Measurements from ENCODE around the gene OGFRL1.
A peak's percentile ranks its signal among the peaks of the same experiment; 100 is the strongest.

Gene OGFRL1

GRCh38 chr6:71287926-71288227, 734 bp upstream of the OGFRL1 start:
- H3K27ac ChIP-seq = peak overlapping the region; percentile 98
- TF ChIP-seq CTCF (conservative IDR thresholded peaks at IDR 0.05) (no peak), ZFX (IDR thresholded peaks at IDR 0.05) (no peak)

DNA sequence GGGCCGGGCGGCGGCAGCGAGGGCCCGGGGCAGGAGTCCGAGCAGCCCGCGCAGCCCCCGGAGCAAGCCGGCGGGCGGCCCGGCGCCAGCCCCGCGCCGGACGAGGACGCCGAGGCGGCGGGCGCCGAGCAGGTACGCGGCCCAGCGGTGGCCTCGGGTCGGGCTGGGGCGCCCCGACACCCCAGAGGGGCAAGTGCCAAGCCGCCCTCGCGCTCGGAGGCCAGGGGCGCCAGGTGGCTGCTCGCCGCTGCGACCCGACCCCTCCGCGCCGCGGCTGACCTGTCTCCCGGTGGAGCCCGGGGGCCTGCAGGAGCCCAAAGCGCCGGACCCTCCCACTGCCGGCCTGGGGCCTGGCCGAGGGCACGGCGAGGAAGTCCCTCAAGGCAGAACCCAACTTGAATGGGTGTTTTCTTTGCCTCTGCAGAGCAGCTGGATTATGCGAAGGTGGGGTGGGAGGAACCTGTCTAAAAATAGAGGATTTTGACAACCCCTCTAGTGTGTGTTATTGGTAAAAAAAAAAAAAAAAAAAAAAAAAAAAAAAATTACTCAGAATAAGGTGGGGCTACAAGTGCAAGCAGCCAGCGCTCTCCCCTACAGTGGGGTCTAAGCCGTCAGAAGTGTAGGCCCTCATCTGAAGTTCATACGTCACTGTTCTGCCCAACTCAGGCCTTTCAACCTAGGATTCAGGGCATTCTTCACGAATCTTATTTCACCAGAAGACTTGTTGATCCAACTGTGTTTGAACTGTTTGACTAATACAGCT, 609 bp downstream of the OGFRL1 start:
- H3K27ac ChIP-seq = peak overlapping the region; percentile 98
- peak; percentile 78 for TF ChIP-seq ZFX (IDR thresholded peaks at IDR 0.05)
- no peak for TF ChIP-seq CTCF (conservative IDR thresholded peaks at IDR 0.05)

DNA sequence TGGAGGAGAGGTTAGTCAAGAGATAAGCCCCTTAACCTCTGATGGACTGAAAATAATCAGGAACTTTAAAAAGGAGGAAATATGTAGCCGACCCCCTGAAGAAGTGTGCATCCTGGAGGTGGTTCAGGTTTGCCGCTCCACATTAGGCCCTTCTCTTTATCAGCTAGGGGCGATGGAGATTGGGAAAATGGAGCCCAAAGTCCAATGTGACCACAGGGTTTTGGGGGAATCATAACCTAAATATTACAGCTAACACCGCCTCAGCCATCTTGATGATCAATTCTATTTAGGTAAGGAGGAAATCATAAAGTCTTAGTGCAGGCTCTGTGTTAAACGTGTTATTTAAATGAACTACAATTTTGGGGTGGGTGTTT, 1.2 kb downstream of the OGFRL1 start:
- TF ChIP-seq ZFX (IDR thresholded peaks at IDR 0.05) = no peak
- no peak for TF ChIP-seq CTCF (conservative IDR thresholded peaks at IDR 0.05)
- H3K27ac ChIP-seq = peak overlapping the region; percentile 98; the same call in 1 of the 2 replicates

DNA sequence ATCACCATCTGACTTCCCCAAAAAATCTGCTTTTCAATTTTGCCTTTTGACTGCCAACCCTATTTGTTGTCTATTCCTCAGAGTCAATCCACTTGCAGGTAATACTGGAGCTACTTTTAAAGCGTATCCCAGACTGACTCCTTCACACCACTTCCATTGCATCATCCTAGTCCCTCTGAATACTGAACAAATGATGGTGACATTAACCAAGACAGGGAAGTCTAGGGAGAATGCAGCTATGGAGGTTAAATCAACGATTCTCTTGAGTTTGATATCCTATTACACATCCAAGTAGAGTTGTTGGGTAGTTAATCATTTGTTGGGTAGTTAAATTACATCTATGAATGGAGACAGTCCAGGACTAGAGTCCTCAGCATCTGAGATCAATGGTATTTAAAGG, 2.0 kb downstream of the OGFRL1 start:
- H3K27ac ChIP-seq = no peak overlapping the region
- TF ChIP-seq CTCF (conservative IDR thresholded peaks at IDR 0.05) (no peak), ZFX (IDR thresholded peaks at IDR 0.05) (no peak)

GRCh38 chr6:71292001-71292400, 3.4 kb downstream of the OGFRL1 start:
- no peak for TF ChIP-seq CTCF (conservative IDR thresholded peaks at IDR 0.05)
- no peak for TF ChIP-seq ZFX (IDR thresholded peaks at IDR 0.05)

DNA sequence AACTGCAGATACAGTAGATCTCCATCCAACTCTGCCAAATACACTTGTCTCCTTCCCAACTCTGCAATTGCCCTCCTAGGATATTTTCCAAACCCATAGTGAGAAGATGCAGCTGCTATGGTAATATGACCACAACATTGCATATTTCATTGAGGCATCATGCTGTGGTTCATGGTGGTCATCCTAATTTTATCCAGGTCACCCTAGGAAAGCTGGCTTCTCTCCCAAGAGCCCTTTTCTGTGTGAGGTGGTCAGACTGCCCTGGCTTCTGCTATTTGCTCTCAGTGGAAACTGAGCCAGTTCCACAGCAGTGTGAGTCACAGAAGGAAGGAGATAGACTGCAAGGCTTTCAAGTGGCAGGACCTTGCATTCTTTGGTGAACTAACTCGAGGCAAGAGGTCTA, 5.5 kb downstream of the OGFRL1 start:
- no peak for TF ChIP-seq ZFX (IDR thresholded peaks at IDR 0.05)
- no peak for TF ChIP-seq CTCF (conservative IDR thresholded peaks at IDR 0.05)
- no peak overlapping the region for H3K27ac ChIP-seq

More at GRCh38 chr6:71292001-71292400, 3.4 kb downstream of the OGFRL1 start:
- no peak overlapping the region for H3K27ac ChIP-seq

DNA sequence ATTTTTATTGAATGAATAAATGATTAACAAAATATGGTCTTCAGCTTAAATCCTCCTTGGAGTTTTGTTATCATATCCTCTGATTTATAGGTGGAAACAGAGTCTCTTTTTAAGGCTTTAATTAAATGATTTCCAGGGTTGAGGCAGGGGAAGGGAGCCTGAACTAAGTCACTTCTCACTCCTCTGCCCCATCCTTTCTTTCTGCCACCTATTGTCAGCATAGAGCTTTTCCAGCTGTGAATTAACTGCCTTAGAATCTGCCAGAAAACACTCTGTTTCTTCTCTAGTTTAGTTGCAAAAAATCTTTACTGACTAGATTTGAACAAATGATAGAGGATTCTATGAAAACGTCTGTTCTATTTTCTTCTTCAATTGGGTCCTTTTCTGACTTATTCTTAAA, 9.8 kb downstream of the OGFRL1 start:
- H3K27ac ChIP-seq = no peak overlapping the region
- TF ChIP-seq CTCF (conservative IDR thresholded peaks at IDR 0.05) (no peak), ZFX (IDR thresholded peaks at IDR 0.05) (no peak)

Measured in C4-2B (cell line).